Stimulated activated CD4-positive, alpha-beta T cell treated with anti-CD3 and anti-CD28 coated beads, Interleukin-2, amount 100 ng/mL, for 48 hours (primary cell): Measurements from ENCODE around the gene LRRN3.
"Not testable (repeated sequence)": the region's sequence is repeated elsewhere in the genome, so short reads cannot be mapped to it uniquely, and the experiment has no call there.

Experiments used
- DNase-seq, 2 donors: peaks; one replicate each; pipeline ENCODE4 v3.0.0-alpha.2; 2020

The LRRN3 gene

GRCh38 chr7:111090846-111091245, at the start of gene LRRN3:
LRRN3 (plus strand) TSS chr7:111091127; CDS start chr7:111122773, 31,646 bp downstream.
- DNase-seq, result no peak

- DNase-seq, result no peak
These were observed 49.4 kb upstream of the LRRN3 start for GRCh38 chr7:111041577-111041976.

- no peak for DNase-seq
These were observed 48.1 kb upstream of the LRRN3 start for GRCh38 chr7:111042842-111043241.

GRCh38 chr7:111043561-111043960, 47.4 kb upstream of the LRRN3 start:
- DNase-seq, result no peak

GRCh38 chr7:111045449-111045848, 45.5 kb upstream of the LRRN3 start:
- no peak for DNase-seq

GRCh38 chr7:111047595-111047994, 43.3 kb upstream of the LRRN3 start:
- DNase-seq, result no peak

- DNase-seq, result no peak
These were observed 40.8 kb upstream of the LRRN3 start for GRCh38 chr7:111049971-111050680.

GRCh38 chr7:111050875-111051416, 40.0 kb upstream of the LRRN3 start:
- DNase-seq, result no peak

GRCh38 chr7:111051832-111052231, 39.1 kb upstream of the LRRN3 start:
- no peak for DNase-seq

- no peak for DNase-seq
These were observed 37.9 kb upstream of the LRRN3 start for GRCh38 chr7:111053035-111053434.

GRCh38 chr7:111056371-111056770, 34.6 kb upstream of the LRRN3 start:
- no peak for DNase-seq

- no peak for DNase-seq
These were observed 33.9 kb upstream of the LRRN3 start for GRCh38 chr7:111057066-111057465.

GRCh38 chr7:111059833-111060232, 31.1 kb upstream of the LRRN3 start:
- DNase-seq, result no peak

GRCh38 chr7:111063166-111063565, 27.8 kb upstream of the LRRN3 start:
- DNase-seq, result no peak

GRCh38 chr7:111067251-111067650, 23.7 kb upstream of the LRRN3 start:
- DNase-seq, result no peak

- DNase-seq, result no peak
These were observed 23.2 kb upstream of the LRRN3 start for GRCh38 chr7:111067682-111068081.

- DNase-seq, result no peak
These were observed 22.3 kb upstream of the LRRN3 start for GRCh38 chr7:111068618-111069017.

- no peak for DNase-seq
These were observed 19.4 kb upstream of the LRRN3 start for GRCh38 chr7:111071556-111071955.

- not testable (repeated sequence) for DNase-seq
These were observed 18.3 kb upstream of the LRRN3 start for GRCh38 chr7:111072658-111073057.

GRCh38 chr7:111074071-111074747, 16.7 kb upstream of the LRRN3 start:
- no peak for DNase-seq

- DNase-seq, result no peak
These were observed 16.2 kb upstream of the LRRN3 start for GRCh38 chr7:111074748-111075146.

GRCh38 chr7:111075498-111075897, 15.4 kb upstream of the LRRN3 start:
- no peak for DNase-seq

GRCh38 chr7:111076205-111076604, 14.7 kb upstream of the LRRN3 start:
- no peak for DNase-seq

- DNase-seq, result no peak
These were observed 13.9 kb upstream of the LRRN3 start for GRCh38 chr7:111077001-111077400.
